H1 (cell line): ENCODE data around the gene WBP1. TPM values are rescaled to one million over a fixed set of nuclear protein-coding genes. Genes with fewer than 3 reads are reported as not detected.

Experiments
- CTCF ChIA-PET: fragments of 300-600 bp; sonication (Branson Sonifier 250); formaldehyde crosslinking; loops from one replicate; lab custom pipeline; 2021; ENCODE audit not compliant: partially characterized antibody; lab: Charles Lee
- POLR2A ChIA-PET: fragments of 300-600 bp; sonication (Branson Sonifier 250); formaldehyde crosslinking; loops from one replicate; lab custom pipeline; 2021; ENCODE audit warnings: inconsistent platforms; ENCODE audit not compliant: partially characterized antibody; lab: Charles Lee
- DNase-seq, 2 experiments: peaks; one replicate each; pipeline versions ENCODE4 v3.0.0 to v3.0.0-alpha.2; 2010 to 2022; ENCODE audit warnings: low spot score in 2 of 2, low read depth in 1 of 2, mixed read lengths in 1 of 2
- FAIRE-seq: peaks from 2 replicates; lab custom pipeline; 2011; peaks lifted over from hg19 to GRCh38; lab: Jason Lieb, UNC
- H2AFZ ChIP-seq: 2 replicates; pipeline ENCODE4 v1.8.1; 2012; ENCODE audit warnings: low read length, inconsistent platforms
- H2AK5ac ChIP-seq: 2 replicates; pipeline ENCODE4 v1.6.1; 2013; ENCODE audit warnings: low read depth, low read length
- H2BK120ac ChIP-seq: replicated peaks from 2 replicates; pipeline ENCODE3; 2013; ENCODE audit warnings: low read depth, low read length, inconsistent platforms
- H2BK12ac ChIP-seq: 2 replicates; pipeline ENCODE4 v1.6.1; 2013; ENCODE audit warnings: low read depth, low read length
- H2BK15ac ChIP-seq: 2 replicates; pipeline ENCODE4 v1.6.1; 2013; ENCODE audit warnings: low read length
- H2BK20ac ChIP-seq: 2 replicates; pipeline ENCODE4 v1.6.1; 2013; ENCODE audit warnings: low read length
- H2BK5ac ChIP-seq: 2 replicates; pipeline ENCODE4 v1.6.1; 2013; ENCODE audit warnings: low read depth, low read length
- H3K14ac ChIP-seq: 2 replicates; pipeline ENCODE4 v1.6.1; 2013; ENCODE audit warnings: inconsistent platforms; ENCODE audit not compliant: insufficient read length
- H3K18ac ChIP-seq: 2 replicates; pipeline ENCODE4 v1.6.1; 2013; ENCODE audit warnings: low read length; ENCODE audit errors: extremely low read depth
- H3K23ac ChIP-seq: 2 replicates; pipeline ENCODE4 v1.6.1; 2013; ENCODE audit warnings: inconsistent platforms; ENCODE audit not compliant: insufficient read length
- H3K23me2 ChIP-seq: 2 replicates; pipeline ENCODE4 v1.6.1; 2013; ENCODE audit warnings: low read depth, low read length
- H3K27ac ChIP-seq: 2 replicates; pipeline ENCODE4 v1.6.1; 2011; ENCODE audit warnings: low read depth, low read length, inconsistent platforms
- H3K27me3 ChIP-seq, 4 experiments: replicated peaks in 1 of 4; 1 replicate in 1 of 4; 2 replicates in 3 of 4; pipeline versions ENCODE4 v1.6.1 to v1.8.1; 2011 to 2013; ENCODE audit warnings: low read length in 3 of 4, mild to moderate bottlenecking in 3 of 4, inconsistent platforms in 2 of 4, mixed read lengths in 2 of 4, moderate library complexity in 1 of 4; ENCODE audit not compliant: control insufficient read depth in 3 of 4, insufficient read depth in 3 of 4; ENCODE audit errors: extremely low read depth in 1 of 4
- H3K36me3 ChIP-seq, 4 experiments: 2 replicates each; pipeline versions ENCODE4 v1.6.1 to v1.8.1; 2011 to 2013; ENCODE audit warnings: mild to moderate bottlenecking in 4 of 4, low read length in 3 of 4, moderate library complexity in 2 of 4, control low read depth in 1 of 4, inconsistent platforms in 1 of 4; ENCODE audit not compliant: insufficient read depth in 4 of 4, control insufficient read depth in 2 of 4
- H3K4ac ChIP-seq: replicated peaks from 2 replicates; pipeline ENCODE3; 2013; ENCODE audit warnings: low read length, low read depth, mixed read lengths, inconsistent platforms; ENCODE audit not compliant: insufficient read length
- H3K4me1 ChIP-seq, 4 experiments: replicated peaks in 1 of 4; 1 replicate in 1 of 4; 2 replicates in 3 of 4; pipeline versions ENCODE4 v1.6.1 to v1.8.1; 2011 to 2013; ENCODE audit warnings: low read length in 3 of 4, inconsistent platforms in 2 of 4, mixed read lengths in 1 of 4; ENCODE audit not compliant: insufficient read depth in 4 of 4, control insufficient read depth in 3 of 4
- H3K4me2 ChIP-seq, 2 experiments: 2 replicates each; pipeline versions ENCODE4 v1.6.1 to v1.8.1; 2011 to 2013; ENCODE audit warnings: low read depth in 2 of 2, low read length in 2 of 2, control low read depth in 1 of 2, inconsistent platforms in 1 of 2, mild to moderate bottlenecking in 1 of 2; ENCODE audit not compliant: insufficient read depth in 1 of 2
- H3K4me3 ChIP-seq, 4 experiments: fragments of 200-600, 300-600 bp in 1 of 4; sonication (generic), shearing (Covaris generic), sonication (Bioruptor Twin) in 1 of 4; 2 replicates each; pipeline versions ENCODE4 v1.5.1 to v1.8.1; 2011 to 2016; ENCODE audit warnings: low read length in 4 of 4, low read depth in 3 of 4, control low read depth in 2 of 4, inconsistent platforms in 2 of 4, mild to moderate bottlenecking in 2 of 4, mixed read lengths in 1 of 4, moderate library complexity in 1 of 4; ENCODE audit not compliant: insufficient read depth in 2 of 4; ENCODE audit errors: extremely low read depth in 1 of 4
- H3K56ac ChIP-seq: replicated peaks from 2 replicates; pipeline ENCODE3; 2013; ENCODE audit warnings: low read depth, mild to moderate bottlenecking, mixed read lengths, low read length, inconsistent platforms; ENCODE audit not compliant: insufficient read length
- H3K79me1 ChIP-seq: 2 replicates; pipeline ENCODE4 v1.6.1; 2013; ENCODE audit warnings: low read depth, low read length, control low read depth
- H3K79me2 ChIP-seq, 2 experiments: 2 replicates each; pipeline versions ENCODE4 v1.6.1 to v1.8.1; 2012 to 2013; ENCODE audit warnings: low read length in 2 of 2, mild to moderate bottlenecking in 2 of 2, inconsistent platforms in 1 of 2; ENCODE audit not compliant: insufficient read depth in 2 of 2, control insufficient read depth in 1 of 2
- H3K9ac ChIP-seq, 4 experiments: replicated peaks in 1 of 4; 1 replicate in 1 of 4; 2 replicates in 3 of 4; pipeline versions ENCODE4 v1.6.1 to v1.8.1; 2011 to 2013; ENCODE audit warnings: low read depth in 3 of 4, low read length in 3 of 4, control low read depth in 2 of 4, mild to moderate bottlenecking in 2 of 4, moderate library complexity in 2 of 4, inconsistent platforms in 1 of 4; ENCODE audit errors: extremely low read depth in 1 of 4
- H3K9me3 ChIP-seq, 2 experiments: 2 replicates each; pipeline versions ENCODE4 v1.6.1 to v1.8.1; 2012 to 2013; ENCODE audit warnings: mild to moderate bottlenecking in 2 of 2, moderate library complexity in 2 of 2, control low read depth in 1 of 2, inconsistent platforms in 1 of 2, low read depth in 1 of 2, low read length in 1 of 2, mixed read lengths in 1 of 2; ENCODE audit not compliant: insufficient read depth in 2 of 2
- H4K20me1 ChIP-seq, 2 experiments: replicated peaks in 1 of 2; 2 replicates each; pipeline versions ENCODE3 to v1.8.1; 2011 to 2013; ENCODE audit warnings: inconsistent platforms in 2 of 2, low read length in 2 of 2, mild to moderate bottlenecking in 1 of 2; ENCODE audit not compliant: insufficient read depth in 2 of 2, control insufficient read depth in 1 of 2
- H4K5ac ChIP-seq: 2 replicates; pipeline ENCODE4 v1.6.1; 2013; ENCODE audit warnings: low read length, low read depth, mixed read lengths, inconsistent platforms; ENCODE audit not compliant: insufficient read length
- H4K8ac ChIP-seq: 2 replicates; pipeline ENCODE4 v1.8.0; 2013; ENCODE audit warnings: mild to moderate bottlenecking, moderate library complexity, low read length, inconsistent platforms; ENCODE audit not compliant: insufficient read depth; ENCODE audit errors: extremely low read depth
- H4K91ac ChIP-seq: replicated peaks from 2 replicates; pipeline ENCODE3; 2013; ENCODE audit warnings: low read length, mixed read lengths, inconsistent platforms; ENCODE audit not compliant: insufficient read length
- CTCF ChIP-seq, 3 experiments: IDR thresholded peaks; 1 replicate in 2 of 3; 2 replicates in 1 of 3; pipeline versions ENCODE4 v1.5.1 to v1.6.1; 2011; ENCODE audit warnings: low read length in 3 of 3, mild to moderate bottlenecking in 3 of 3, inconsistent platforms in 2 of 3, low read depth in 1 of 3, moderate library complexity in 1 of 3; ENCODE audit not compliant: insufficient read depth in 1 of 3; ENCODE audit errors: control extremely low read depth in 1 of 3
- GABPA ChIP-seq: IDR thresholded peaks from 2 replicates; pipeline ENCODE4 v1.6.1; 2011; ENCODE audit warnings: mild to moderate bottlenecking, low read length, moderate library complexity, borderline replicate concordance; ENCODE audit not compliant: insufficient read depth
- RAD21 ChIP-seq, 2 experiments: IDR thresholded peaks in 1 of 2; conservative IDR thresholded peaks in 1 of 2; 2 replicates each; pipeline ENCODE4 v1.6.1; 2011; ENCODE audit warnings: low read depth in 2 of 2, low read length in 2 of 2, improper control_type of control experiment in 1 of 2, inconsistent platforms in 1 of 2, mild to moderate bottlenecking in 1 of 2, moderate library complexity in 1 of 2
- TAF1 ChIP-seq: IDR thresholded peaks from 2 replicates; pipeline ENCODE4 v1.6.1; 2011; ENCODE audit warnings: mild to moderate bottlenecking, low read depth, low read length
- WGBS, 2 experiments: shearing (Covaris generic) in 1 of 2; methylation state at CpG; one replicate each; pipeline versions ENCODE4 v1.1.6 to v1.1.7; 2013 to 2015; ENCODE audit warnings: low lambda C conversion rate in 2 of 2, mixed read lengths in 2 of 2, inconsistent platforms in 1 of 2, low coverage in 1 of 2, missing lambda C conversion rate in 1 of 2; ENCODE audit not compliant: insufficient replicate concordance in 2 of 2, insufficient coverage in 1 of 2, insufficient read length in 1 of 2; ENCODE audit errors: extremely low coverage in 1 of 2, missing lambda C conversion rate in 1 of 2; 5-methylcytosine and 5-hydroxymethylcytosine counted together
- polyA plus RNA-seq, 7 experiments: library from polyadenylated mRNA; depleted of rRNA in 3 of 7; stranded (reverse) in 5 of 7; unstranded in 2 of 7; fragments of >200 nt in 5 of 7; fragments of 200-250 nt in 2 of 7; gene quantifications; 1 replicate in 5 of 7; 2 replicates in 1 of 7; 4 replicates in 1 of 7; pipeline versions ENCODE4 v1.2.1 to v1.2.3, GENCODE V29; 2011 to 2013; ENCODE audit warnings: missing spikeins in 2 of 7, mixed read lengths in 2 of 7
- total RNA-seq: library from RNA; stranded (reverse); fragmentation: NEBNext Ultra II Directional; extraction: Animal tissue kit (Norgen Biotek cat#: 25700); gene quantifications from 2 replicates; pipeline ENCODE4 v1.2.1, GENCODE V29; 2021

The WBP1 gene
- total and polyA plus RNA-seq, 2 of the 8 experiments (the other 6 are each of a cell fraction or from before 2014, with no cell fraction given), result 57.2 to 190 TPM

- Histone ChIP-seq H3K23me2 (peaks cover 11% of the 10 kb centered on the region), H4K20me1 (peaks cover 0 to 1% of the 10 kb centered on the region in 2 experiments), H3K4me2 (no peak overlapping the region), H3K56ac (no peak overlapping the region), H3K27me3 (no peaks in the 10 kb centered on the region), H3K79me2 (no peaks in the 10 kb centered on the region), H2BK12ac (no peak overlapping the region), H2BK5ac (no peak overlapping the region), H3K4ac (no peak overlapping the region), H3K4me3 (no peak overlapping the region), H2BK20ac (no peak overlapping the region), H3K79me1 (no peaks in the 10 kb centered on the region; the same call in 1 of the 2 replicates), H2AFZ (no peak overlapping the region), H2AK5ac (no peak overlapping the region), H3K27ac (no peak overlapping the region), H3K18ac (no peak overlapping the region), H4K5ac (no peak overlapping the region)
- ChIA-PET POLR2A (interaction anchor here (1.0 to 5.2 kb wide), 6 partner anchors 16 to 39 kb away, joined by 3 to 89 read pairs (median 4); partner anchors contain the start of genes INO80B, RTKN and WBP1), CTCF (interaction anchor here (0.9 to 5.7 kb wide), 26 partner anchors 7 to 171 kb away, joined by 3 to 86 read pairs (median 4); partner anchors contain the start of genes C2orf81, CCDC142, INO80B and MOGS)
- WGBS, 2 experiments, result 82% methylated on average over 5 of the region's 5 CpGs; no CpG with 5 or more reads in 1 of the 2 experiments
- no peak for FAIRE-seq
- TF ChIP-seq GABPA, result no peak
- no peak for TF ChIP-seq TAF1
- TF ChIP-seq CTCF (IDR thresholded peaks at IDR 0.05; ENCODE audit: control extremely low read depth in 1 of 3, insufficient read depth in 1 of 3, low read depth in 1 of 3, low read length in 3 of 3), result peak; percentile 44 to 83 (median 82)
- TF ChIP-seq RAD21 (IDR thresholded peaks at IDR 0.05 in 1 of 2, conservative IDR thresholded peaks at IDR 0.05 in 1 of 2; ENCODE audit: low read depth in 2 of 2, low read length in 2 of 2), result peak; percentile 44 to 60
- TF ChIP-seq, all 59 proteins: peak for 2
- no peak overlapping the region for H3K23ac ChIP-seq
- peaks cover 0 to 3% (median 2%) of the 10 kb centered on the region in 4 experiments; a peak in 3 of 7 replicates for H3K4me1 ChIP-seq
- no peaks in the 10 kb centered on the region for H3K9me3 ChIP-seq
- H3K9ac ChIP-seq, result no peak overlapping the region
- peak in 1 of 2 experiments; percentile 78 for DNase-seq
- no peak overlapping the region for H2BK15ac ChIP-seq
- no peak overlapping the region for H3K14ac ChIP-seq
- no peak overlapping the region for H4K91ac ChIP-seq
- no peak overlapping the region for H2BK120ac ChIP-seq
- peak overlapping the region; percentile 14; the same call in 1 of the 2 replicates for H4K8ac ChIP-seq
- H3K36me3 ChIP-seq, result peaks cover 0 to 4% (median 2%) of the 10 kb centered on the region in 4 experiments; a peak in 6 of 8 replicates
These were observed 16.7 kb downstream of the WBP1 start for GRCh38 chr2:74474899-74475298.
